Heart right ventricle (tissue), 16 donors: ENCODE measurements around the gene TACR2. TPM values are rescaled to one million over a fixed set of nuclear protein-coding genes. Genes with fewer than 3 reads are reported as not detected.

Experiments
- ATAC-seq, 8 donors: fragments of 200-7000 bp; cut with Tn5 transposase; one replicate each; pipeline ENCODE4 v1.9.1; 2020; ENCODE audit warnings: mild to moderate bottlenecking in 8 of 8, moderate library complexity in 8 of 8, moderate number of reproducible peaks in 1 of 8
- DNase-seq, 2 donors: peaks; one replicate each; pipeline ENCODE4 v3.0.0-alpha.2; 2020
- H3K27ac ChIP-seq, 10 donors: fragments of 200-600 bp; sonication (generic) in 2 of 10; one replicate each; pipeline versions ENCODE4 v1.5.0 to v1.8.0; 2020 to 2022; ENCODE audit warnings: mild to moderate bottlenecking in 3 of 10
- H3K27me3 ChIP-seq, 7 donors: fragments of 200-600 bp; one replicate each; pipeline ENCODE4 v1.8.0; 2021 to 2022; ENCODE audit warnings: mild to moderate bottlenecking in 2 of 7
- H3K36me3 ChIP-seq, 9 donors: fragments of 200-600 bp; sonication (generic) in 1 of 9; one replicate each; pipeline versions ENCODE4 v1.5.0 to v1.8.0; 2020 to 2022; ENCODE audit warnings: mild to moderate bottlenecking in 2 of 9
- H3K4me1 ChIP-seq, 9 donors: fragments of 200-600 bp; sonication (generic) in 1 of 9; one replicate each; pipeline versions ENCODE4 v1.5.0 to v1.8.0; 2020 to 2022; ENCODE audit warnings: mild to moderate bottlenecking in 4 of 9
- H3K4me3 ChIP-seq, 10 donors: fragments of 200-600 bp; sonication (generic) in 2 of 10; one replicate each; pipeline versions ENCODE4 v1.5.0 to v1.8.0; 2020 to 2022; ENCODE audit warnings: mild to moderate bottlenecking in 7 of 10, moderate library complexity in 2 of 10
- H3K9me3 ChIP-seq, 11 donors: fragments of 200-600 bp in 10 of 11; sonication (generic) in 2 of 11; one replicate each; pipeline versions ENCODE4 v1.5.0 to v1.8.0; 2013 to 2022; ENCODE audit warnings: mild to moderate bottlenecking in 2 of 11, control low read depth in 1 of 11, moderate library complexity in 1 of 11
- CTCF ChIP-seq, 9 donors: fragments of 200-600 bp; sonication (generic) in 2 of 9; IDR thresholded peaks; one replicate each; pipeline versions ENCODE4 v1.5.0 to v1.8.0; 2021 to 2022; ENCODE audit warnings: antibody characterized with exemption in 9 of 9, mild to moderate bottlenecking in 5 of 9, moderate library complexity in 1 of 9
- WGBS, 2 donors: extraction: QIAGEN DNeasy Blood & Tissue Kit; methylation state at CpG; one replicate each; pipeline ENCODE4 v1.1.7; 2013; ENCODE audit warnings: inconsistent platforms in 1 of 2; 5-methylcytosine and 5-hydroxymethylcytosine counted together
- intact Hi-C, 10 donors: fragments of 100-400 bp; cut with DNase I; formaldehyde crosslinking; loops; one replicate each; pipeline versions ENCODE4 v1.11.1 to v1.14.2; 2022
- polyA plus RNA-seq, 2 donors: library from polyadenylated mRNA; stranded (reverse); fragments of 200-250 nt; gene quantifications; one replicate each; pipeline ENCODE4 v1.2.3, GENCODE V29; 2013
- total RNA-seq, 10 donors: library from RNA; stranded (reverse); fragmentation: NEBNext Ultra II Directional in 3 of 10; extraction: Animal tissue kit (Norgen Biotek cat#: 25700) in 3 of 10; gene quantifications; one replicate each; pipeline versions ENCODE4 v1.2.1 to v1.2.4, GENCODE V29; 2021 to 2023
- donor health status: Arrhythmogenic right ventricular cardiomyopathy.
- donor health status: ischemic (EF 13 %, LVEDD 7.1; RV severe dilation, severe dysfunction).
- donor health status: healthy with polysubstance abuse.
- donor health status: DM: no; HTN: yes; CAD: no.
- donor health status: DM: no; HTN: no; CAD: no.
- donor health status: ischemic (EF 25% LVEDD 6.9; RV normal size, moderate dysfunction).
- donor health status: ischemic (EF 25% LVEDD 5.7; RV mildly dilated, moderate dysfunction).
- donor health status: healthy.
- donor health status: DM: yes; HTN: yes; CAD: no.
- donor health status: Ischemic cardiomyopathy.
- donor health status: ischemic (EF 35%, LVEDD 5.7; RV mildly dilated, moderate dysfunction).
- donor health status: nonischemic (EF 11% LVEDD 7.7; RV severe dilation, severe dysfunction).
- donor health status: DM: yes; HTN: yes; CAD: no.
- donor health status: PGD.
- donor health status: ischemic (EF 29% LVEDD 5.4; RV normal size, mild dysfunction).
- donor health status: nonischemic (EF 23%, LVEDD 6.1; RV moderate dilation, normal function).

TACR2 gene
- total and polyA plus RNA-seq, 12 donors: 0.13 to 0.93 (median 0.20) TPM; not detected in 3

GRCh38 chr10:69464401-69464800 is 47.7 kb upstream of the TACR2 start:
- H3K4me1 ChIP-seq: peaks cover 8 to 100% (median 73%) of the 10 kb centered on the region in 9 donors
- TF ChIP-seq CTCF (IDR thresholded peaks at IDR 0.05): no peak

DNA sequence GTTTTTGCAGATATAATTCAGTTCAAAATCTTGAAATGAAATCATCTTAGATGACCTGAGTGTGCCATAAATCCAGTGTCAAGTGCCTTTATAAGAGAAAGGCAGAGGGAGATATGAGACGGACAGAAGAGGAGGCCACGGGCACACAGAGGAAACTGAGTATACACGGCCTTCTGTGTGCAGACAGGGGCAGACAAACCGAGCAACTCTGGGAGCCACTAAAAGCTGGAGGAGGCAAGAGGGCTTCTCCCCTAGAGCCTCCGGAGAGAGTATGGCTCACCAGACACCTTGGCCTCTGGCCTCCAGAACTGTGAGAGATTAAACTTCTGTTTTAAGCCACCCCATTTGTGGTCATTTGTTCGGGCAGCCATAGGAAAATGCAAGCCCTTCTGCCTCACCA is 47.2 kb upstream of the TACR2 start:
- H3K9me3 ChIP-seq: no peaks in the 10 kb centered on the region
- H3K27me3 ChIP-seq: no peaks in the 10 kb centered on the region
- H3K27ac ChIP-seq: peak overlapping the region in 9 of 10 donors; percentile 55 to 93 (median 78)
- TF ChIP-seq CTCF (IDR thresholded peaks at IDR 0.05): no peak
- no peak overlapping the region for H3K4me3 ChIP-seq
- WGBS, 2 donors: 66 to 72% methylated on average over 6 of the region's 6 CpGs
- no peaks in the 10 kb centered on the region for H3K36me3 ChIP-seq
- H3K4me1 ChIP-seq: peaks cover 8 to 100% (median 72%) of the 10 kb centered on the region in 9 donors
- DNase-seq: no peak
- ATAC-seq: no peak
- intact Hi-C loops: no loop called here

More at GRCh38 chr10:69464401-69464800, 47.7 kb upstream of the TACR2 start:
- whole genome bisulfite sequencing, 2 donors: 62% methylated on average over 7 of the region's 7 CpGs
- intact Hi-C loops: no loop called here
- H3K9me3 ChIP-seq: no peaks in the 10 kb centered on the region
- H3K27me3 ChIP-seq: no peaks in the 10 kb centered on the region
- H3K27ac ChIP-seq: peak overlapping the region in 9 of 10 donors; percentile 55 to 93 (median 78)
- DNase-seq (no peak), ATAC-seq (peak in 1 of 8 donors; percentile 23)
- no peak overlapping the region for H3K4me3 ChIP-seq
- no peaks in the 10 kb centered on the region for H3K36me3 ChIP-seq

DNA sequence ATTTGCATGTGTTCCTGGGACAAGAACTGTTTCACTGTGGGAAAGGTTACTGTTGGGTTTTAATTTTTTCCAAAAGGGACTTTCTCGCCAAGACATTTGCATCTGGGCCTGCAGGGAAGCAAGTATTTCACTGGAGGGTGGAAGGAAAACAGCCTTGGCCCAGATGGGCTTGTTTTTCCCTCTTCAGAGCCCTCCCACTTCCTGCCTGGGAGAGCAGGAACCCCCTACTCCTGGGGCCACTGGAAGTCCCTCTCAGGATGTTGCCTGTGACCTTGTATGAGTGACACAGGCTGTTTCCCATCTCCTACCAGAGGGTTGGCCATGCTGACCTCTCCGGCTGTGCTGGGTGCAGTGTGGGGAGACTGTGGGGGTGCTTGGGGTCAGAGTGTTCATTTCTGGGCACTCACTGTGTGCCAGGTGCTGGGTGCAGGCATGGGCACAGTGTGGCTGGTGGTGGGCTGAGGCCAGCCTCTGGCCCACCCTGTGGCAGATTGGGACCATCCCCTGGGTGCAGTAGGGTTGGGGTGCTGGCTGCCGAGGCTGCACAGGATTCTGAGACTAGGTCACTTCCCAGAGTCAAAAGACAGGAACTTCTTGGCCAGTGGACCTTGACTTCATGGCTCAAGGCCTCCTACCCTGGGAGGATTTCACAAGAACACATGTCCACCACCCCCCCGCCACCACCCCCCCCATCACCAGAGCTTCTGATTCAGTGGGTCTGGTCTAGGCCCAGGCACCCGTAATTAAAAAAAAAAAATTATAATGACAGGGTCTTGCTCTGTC is 44.7 kb upstream of the TACR2 start:
- H3K9me3 ChIP-seq: no peaks in the 10 kb centered on the region
- no peak for TF ChIP-seq CTCF (IDR thresholded peaks at IDR 0.05)
- ATAC-seq (peak; percentile 32 to 84 (median 80)), DNase-seq (peak in 1 of 2 donors; percentile 69)
- intact Hi-C loops: no loop called here
- H3K4me3 ChIP-seq: no peak overlapping the region
- H3K4me1 ChIP-seq: peaks cover 8 to 97% (median 75%) of the 10 kb centered on the region in 9 donors
- peaks cover 0 to 6% (median 0%) of the 10 kb centered on the region in 9 donors for H3K36me3 ChIP-seq
- H3K27ac ChIP-seq: peak overlapping the region; percentile 32 to 93 (median 78)
- WGBS, 2 donors: 56 to 65% methylated on average over 5 of the region's 5 CpGs
- H3K27me3 ChIP-seq: no peaks in the 10 kb centered on the region

DNA sequence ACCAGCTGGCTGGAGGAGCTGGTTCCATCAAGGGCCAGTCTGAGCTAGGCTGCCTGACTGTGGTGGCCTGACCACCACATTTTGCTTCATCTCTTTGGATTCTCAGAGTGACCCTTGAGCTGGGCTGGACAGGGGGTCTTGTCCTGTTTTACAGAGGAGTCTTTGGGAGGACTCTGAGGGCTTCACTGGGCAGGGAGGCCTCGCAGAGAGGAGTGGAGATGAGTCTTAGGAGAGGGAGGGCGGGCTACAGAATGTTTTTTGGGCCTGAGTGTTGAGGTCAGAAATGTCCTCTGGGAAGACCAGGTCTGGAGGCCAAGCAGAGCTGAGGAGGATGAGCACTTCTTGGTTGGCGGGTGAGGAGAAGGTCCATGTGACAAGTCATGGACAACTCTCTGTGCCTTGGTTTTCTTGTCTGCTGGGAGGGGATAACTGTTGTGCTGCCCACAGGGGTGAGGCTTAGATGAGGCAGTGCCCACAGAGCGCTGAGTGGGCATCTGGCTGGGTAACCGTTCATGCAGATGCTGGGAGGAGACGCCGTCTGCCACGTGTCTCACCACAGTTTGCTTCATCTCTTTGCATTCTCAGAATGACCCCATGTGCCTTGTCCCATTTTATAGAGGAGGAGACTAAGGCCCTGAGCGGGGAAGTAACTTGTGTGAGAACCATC is 44.0 kb upstream of the TACR2 start:
- H3K27me3 ChIP-seq: no peaks in the 10 kb centered on the region
- intact Hi-C loops: no loop called here
- 73 to 84% methylated on average over 9 of the region's 9 CpGs for WGBS, 2 donors
- peaks cover 8 to 92% (median 72%) of the 10 kb centered on the region in 9 donors for H3K4me1 ChIP-seq
- peaks cover 0 to 14% (median 0%) of the 10 kb centered on the region in 9 donors for H3K36me3 ChIP-seq
- ATAC-seq (peak in 4 of 8 donors; percentile 2 to 27 (median 10)), DNase-seq (no peak)
- no peak for TF ChIP-seq CTCF (IDR thresholded peaks at IDR 0.05)
- H3K27ac ChIP-seq: peak overlapping the region; percentile 32 to 93 (median 78)
- no peaks in the 10 kb centered on the region for H3K9me3 ChIP-seq
- no peak overlapping the region for H3K4me3 ChIP-seq
